DLD1 (cell line): ENCODE results near the gene FKBP7.

Source experiments
- in situ Hi-C: cut with HindIII; loops from 2 replicates; pipeline ENCODE4 v1.10.0; 2017; ENCODE audit warnings: low sequenced_read_pairs

FKBP7 gene

DNA sequence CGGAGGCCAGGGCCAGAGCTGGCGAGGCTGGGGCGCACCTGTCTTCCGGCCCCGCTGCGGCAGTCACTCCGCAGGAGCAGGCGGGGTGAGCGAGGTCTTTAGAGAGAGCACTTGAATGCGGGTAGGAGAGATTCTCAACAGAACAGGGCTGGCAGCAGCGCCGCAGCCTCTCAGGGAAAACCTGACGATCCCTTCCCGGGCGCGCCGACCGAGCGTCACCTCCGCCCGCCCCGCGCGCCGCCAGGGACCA is 28.0 kb downstream of the FKBP7 start:
- in situ Hi-C loops = no loop called here

DNA sequence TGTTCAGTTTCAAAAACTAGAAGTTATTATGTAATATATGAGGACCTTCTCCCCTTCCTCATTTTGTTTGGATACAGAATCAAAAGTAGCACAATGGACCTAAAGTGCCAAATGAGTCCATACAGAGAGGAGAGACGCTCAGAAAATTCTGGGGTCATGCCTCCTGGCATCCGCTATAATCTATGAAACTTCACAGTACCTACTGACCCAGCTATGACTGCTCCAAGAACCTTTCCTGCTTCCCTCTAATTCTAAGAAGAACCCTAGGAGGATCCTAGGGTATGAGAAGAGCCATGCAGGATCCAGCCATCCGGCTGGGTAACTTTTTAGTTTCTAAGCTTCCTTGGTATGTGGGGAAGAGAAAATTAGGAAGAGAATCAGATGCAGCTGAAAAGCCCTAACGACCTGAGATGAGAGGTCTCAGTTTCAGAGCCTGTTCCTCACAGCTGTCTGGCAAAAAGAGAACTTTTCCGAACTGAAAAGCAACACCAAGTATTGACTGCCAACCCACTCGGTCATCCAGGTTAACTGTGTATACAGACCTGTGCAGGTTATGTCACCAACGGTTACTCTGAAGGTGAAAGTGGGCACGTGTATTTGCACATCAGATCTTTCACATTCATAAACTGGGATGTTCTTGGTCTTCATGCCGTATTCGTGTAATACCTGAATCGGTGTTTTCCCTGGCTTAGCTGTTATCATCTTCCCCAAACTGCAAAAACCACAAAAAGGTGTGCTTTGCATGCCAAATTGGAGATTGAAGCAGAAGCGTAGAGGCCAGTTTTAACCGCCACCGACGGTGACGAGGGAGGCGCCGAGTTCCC is 28.5 kb downstream of the FKBP7 start:
- in situ Hi-C loops = no loop called here

DNA sequence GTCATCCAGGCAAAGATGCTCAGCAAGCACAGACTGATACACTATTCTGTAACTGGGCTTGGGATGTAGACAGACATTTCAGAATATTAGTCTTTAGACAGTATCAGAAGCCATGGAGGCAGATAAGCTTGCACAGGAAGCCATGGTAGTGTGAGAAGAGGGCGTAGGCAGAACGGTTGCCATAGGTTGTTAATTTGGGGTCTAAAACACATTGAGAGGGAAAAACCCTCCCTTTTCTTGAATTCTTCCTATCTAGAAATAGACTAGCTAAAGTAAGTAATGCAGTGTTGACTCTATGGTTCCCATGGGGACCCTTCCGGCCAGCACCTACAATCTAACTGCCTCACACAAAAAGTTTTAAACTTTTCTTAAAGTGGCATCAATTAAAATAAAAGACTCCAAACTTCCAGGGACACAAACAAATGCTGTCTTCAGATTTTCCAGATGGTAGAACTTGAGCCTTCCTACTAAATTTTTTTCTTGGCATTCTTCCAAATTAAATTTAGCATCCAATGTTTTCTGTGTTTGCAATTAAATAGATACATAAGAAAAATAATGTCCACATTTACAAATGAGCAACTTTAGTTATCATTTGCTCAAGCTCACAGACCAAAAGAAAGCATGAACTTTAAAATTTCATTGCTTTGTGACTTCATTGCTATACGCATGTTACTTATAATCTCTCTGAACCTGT is 29.3 kb downstream of the FKBP7 start:
- in situ Hi-C loops = no loop called here

DNA sequence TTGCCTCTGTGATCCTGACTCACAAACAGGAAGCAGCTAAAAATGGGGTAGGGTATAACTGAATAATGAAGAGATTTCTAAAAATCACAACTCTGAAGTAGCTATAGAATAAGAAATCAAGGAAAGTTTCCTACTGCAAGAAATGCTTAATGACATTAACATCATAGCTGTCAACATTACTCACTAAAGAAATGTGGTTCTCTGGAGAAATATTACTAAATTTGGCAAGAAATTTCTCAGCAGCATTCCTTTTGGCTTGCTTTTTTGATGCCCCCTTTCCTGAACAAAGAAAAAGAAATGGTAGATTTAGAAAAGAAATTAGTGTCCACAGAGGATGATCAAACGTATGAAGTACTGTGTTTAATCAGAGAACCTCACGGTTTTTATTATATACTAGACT is 37.0 kb downstream of the FKBP7 start:
- in situ Hi-C loops = no loop called here

DNA sequence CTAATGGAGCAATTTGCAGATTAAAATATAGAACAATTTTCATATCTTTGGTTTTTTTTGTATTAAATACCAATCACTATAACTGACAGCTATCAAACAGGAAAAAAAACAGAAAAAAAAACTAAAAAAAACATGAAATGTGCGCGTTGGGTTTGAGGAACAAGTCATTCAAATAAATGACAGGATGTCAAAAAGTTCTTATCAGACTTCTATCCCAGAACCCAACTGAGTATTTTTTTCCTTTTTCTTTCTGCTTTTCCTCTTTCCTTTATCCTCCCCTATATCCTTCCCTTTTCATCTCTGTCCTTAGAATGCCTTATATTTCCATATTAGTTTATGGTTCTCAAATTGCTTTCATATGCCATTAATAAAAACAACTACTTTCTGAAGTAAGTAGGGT is 41.7 kb downstream of the FKBP7 start:
- in situ Hi-C loops = no loop called here

DNA sequence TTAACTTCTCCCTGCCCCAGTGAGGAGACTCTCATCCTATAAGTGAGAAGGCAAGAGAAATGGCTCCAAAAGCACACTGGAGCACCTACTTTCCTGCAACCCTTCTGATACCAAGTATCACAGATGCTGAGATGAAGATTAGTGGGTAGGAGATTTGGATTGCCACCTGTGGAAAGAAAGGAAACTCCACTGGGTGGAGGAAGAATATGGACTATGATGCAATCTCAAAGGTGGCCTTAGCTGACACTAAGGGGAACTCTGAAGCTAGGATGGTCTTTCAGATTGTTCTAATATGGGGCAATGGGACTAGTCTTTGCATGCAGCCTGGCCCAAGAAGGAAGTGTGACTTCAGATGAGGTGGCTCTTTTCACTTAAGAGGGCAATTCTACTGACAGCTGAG is 49.1 kb downstream of the FKBP7 start:
- in situ Hi-C loops = no loop called here

DNA sequence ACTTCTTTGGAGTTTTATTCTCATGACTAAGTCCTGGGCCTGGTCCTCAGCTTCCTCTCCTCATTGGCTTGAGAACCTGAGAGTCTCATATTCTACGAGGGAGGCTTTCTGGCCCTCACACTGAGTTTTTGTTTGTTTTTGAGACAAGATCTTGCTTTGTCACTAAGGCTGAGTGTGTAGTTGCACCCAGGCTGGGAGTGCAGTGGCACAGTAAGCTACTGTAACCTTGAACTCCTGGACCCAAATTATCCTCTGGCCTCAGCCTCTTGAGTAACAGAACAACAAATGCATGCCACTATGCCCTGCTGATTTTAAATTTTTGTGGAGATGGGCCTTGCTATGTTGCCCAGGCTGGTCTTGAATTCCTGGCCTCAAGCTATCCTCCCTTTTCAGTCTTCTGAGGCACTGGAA is 50.0 kb downstream of the FKBP7 start:
- in situ Hi-C loops = no loop called here

DNA sequence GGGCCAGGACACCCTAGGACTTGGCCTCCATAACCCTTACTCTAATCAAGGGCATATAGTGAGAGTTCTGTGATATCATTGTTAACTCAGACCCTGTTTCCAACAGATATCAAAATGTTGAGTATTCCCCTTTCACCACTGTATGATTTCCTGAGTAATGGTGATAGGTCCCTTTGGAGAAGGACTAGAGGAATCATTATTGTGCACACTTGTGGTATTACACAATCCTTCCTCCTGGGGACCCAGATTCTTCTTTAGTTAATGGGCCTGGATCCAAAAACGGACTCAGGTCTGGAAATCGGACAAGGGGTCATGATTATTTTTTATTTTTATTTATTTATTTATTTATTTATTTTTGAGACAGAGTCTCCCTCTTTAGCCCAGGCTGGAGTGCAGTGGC is 50.9 kb downstream of the FKBP7 start:
- in situ Hi-C loops = no loop called here

DNA sequence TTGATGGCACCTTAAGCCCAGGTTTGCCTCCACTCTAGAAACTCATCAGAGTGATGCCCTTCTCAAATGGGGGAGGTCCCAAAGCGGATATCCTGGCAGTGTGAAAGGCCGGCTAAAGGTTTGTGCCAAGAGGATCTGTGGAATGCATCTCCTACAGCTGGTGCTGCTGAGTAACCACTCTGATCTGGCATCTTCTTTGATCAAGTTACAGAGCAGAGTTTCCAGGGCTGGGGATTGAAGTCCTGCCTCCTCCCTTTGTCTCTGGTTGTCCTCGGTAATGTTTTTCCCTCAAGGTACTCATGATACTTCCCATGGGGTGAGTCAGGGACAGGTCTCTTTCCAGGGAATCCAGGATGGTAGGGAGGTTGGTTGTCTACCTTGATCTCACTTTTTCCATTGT is 52.0 kb downstream of the FKBP7 start:
- in situ Hi-C loops = no loop called here

DNA sequence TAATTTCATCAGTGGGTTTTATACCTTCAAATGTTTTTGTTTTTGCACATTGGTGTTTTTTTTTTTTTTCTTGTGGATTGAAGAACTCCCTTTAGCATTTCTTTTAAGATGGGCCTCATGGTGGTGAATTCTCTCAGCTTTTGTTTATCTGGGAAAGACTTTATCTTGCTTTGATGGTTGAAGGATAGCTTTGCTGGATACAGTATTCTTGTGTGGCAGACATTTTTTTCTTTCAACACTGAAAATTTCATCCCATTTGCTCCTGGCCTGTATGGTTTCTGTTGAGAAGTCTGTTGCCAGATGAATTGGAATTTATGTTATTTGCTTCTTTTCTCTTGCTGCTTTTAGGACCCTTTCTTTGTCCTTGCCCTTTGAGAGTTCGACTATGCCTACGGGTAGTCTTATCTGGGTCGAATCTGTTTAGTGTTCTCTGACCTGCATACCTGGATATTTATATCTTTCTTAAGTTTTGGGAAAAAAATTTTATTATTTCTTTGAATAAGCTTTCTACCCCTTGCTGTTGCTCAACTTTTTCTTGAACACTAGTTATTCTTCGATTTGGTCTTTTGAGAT is 53.1 kb downstream of the FKBP7 start:
- in situ Hi-C loops = no loop called here

DNA sequence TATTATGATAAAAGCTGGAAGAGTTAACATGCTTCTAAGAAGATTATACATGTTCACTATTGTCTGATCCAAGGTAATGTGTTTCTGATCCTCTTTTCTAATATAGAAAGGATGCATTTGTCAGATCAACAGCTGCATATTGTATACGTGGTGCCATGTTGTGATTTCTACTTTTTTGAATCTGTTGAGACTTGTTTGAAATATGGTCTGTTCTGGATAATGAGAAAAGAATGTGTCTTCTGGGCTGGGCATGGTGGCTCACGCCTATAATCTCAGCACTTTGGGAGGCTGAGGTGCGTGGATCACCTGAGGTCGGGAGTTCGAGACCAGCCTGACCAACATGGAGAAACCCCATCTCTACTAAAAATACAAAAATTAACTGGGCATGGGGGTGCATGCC is 54.7 kb downstream of the FKBP7 start:
- in situ Hi-C loops = loop anchor here (25.0 kb wide), 1 partner anchor 311 kb away; the partner anchor contains the start of gene RBM45

DNA sequence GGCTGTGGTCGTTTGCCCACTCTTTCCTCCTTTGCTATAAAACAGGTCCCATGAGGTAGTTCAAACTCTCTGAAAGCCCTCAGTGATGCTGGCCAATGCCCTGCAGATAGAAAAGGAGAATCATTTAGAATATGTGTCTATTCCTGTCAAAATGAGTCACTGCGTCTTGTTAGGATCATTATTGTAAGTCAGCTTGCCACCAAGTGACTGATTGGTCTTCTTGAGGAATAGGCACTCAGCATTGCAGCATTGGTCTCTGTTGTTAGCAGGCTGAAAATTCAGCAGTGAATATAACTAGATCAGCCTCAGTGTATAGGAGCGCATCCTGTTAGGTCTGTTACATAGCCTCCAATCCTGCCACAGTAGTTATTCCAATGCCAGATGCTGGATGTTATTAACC is 56.3 kb downstream of the FKBP7 start:
- in situ Hi-C loops = loop anchor here (25.0 kb wide), 1 partner anchor 310 kb away; the partner anchor contains the start of gene RBM45

DNA sequence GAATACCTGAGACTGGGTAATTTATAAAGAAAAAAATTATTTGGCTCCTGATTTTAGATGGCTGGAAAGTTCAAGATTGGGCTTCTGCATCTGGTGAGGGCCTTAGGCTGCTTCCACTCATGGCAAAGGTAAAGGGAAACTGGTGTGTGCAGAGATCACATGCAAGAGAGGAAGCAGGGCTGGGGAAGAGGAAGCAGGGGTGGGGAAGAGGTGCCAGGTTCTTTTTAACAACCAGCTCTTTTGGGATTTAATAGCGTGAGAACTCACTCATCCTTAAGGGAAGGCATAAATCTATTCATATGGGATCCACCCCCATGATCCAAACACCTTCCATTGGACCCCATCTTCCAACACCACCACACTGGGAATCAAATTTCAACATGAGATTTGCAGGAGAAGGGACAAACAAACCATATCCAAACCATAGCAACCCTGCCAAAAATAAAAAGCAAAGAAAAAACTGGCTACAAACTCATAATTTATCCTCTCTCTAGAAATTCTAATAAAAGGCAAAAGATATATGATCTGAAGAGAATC is 57.9 kb downstream of the FKBP7 start:
- in situ Hi-C loops = loop anchor here (25.0 kb wide), 1 partner anchor 308 kb away; the partner anchor contains the start of gene RBM45

DNA sequence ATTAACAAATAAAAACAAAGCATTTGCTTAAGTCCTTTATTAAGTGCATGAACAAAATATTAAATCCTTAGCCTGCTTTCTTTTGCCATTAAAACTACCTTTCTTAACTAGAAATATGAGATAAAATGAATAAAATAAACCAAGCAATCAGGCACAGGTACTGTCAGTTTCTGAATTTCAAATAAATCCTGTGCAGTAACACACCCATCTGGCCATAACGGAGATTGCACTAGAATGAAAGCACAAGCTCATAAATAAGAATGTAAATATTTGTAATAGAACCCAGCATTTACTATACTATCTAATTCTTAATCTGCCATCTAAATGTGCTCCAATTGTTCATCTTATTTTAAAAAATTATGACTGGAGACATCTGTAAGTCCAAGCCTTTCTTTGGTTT is 59.3 kb downstream of the FKBP7 start:
- in situ Hi-C loops = loop anchor here (25.0 kb wide), 1 partner anchor 307 kb away; the partner anchor contains the start of gene RBM45

DNA sequence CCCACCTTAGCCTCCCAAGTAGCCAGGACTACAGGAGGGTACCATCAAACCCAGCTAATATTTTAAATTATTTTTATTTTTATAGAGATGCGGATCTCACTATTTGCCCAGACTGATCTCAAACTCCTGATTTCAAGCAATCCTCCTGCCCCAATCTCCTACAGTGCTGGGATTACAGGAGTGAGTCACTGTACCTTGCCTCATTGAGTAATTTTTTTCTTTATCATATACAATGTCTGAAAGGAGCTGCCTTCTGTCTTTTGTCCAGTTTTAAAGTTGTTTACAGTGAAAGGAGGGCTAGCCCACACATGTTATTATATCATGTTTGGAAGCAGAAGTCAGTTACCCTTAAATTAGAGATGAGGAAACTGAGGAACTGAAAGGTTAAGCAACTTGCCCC is 60.0 kb downstream of the FKBP7 start:
- in situ Hi-C loops = loop anchor here (25.0 kb wide), 1 partner anchor 306 kb away; the partner anchor contains the start of gene RBM45

DNA sequence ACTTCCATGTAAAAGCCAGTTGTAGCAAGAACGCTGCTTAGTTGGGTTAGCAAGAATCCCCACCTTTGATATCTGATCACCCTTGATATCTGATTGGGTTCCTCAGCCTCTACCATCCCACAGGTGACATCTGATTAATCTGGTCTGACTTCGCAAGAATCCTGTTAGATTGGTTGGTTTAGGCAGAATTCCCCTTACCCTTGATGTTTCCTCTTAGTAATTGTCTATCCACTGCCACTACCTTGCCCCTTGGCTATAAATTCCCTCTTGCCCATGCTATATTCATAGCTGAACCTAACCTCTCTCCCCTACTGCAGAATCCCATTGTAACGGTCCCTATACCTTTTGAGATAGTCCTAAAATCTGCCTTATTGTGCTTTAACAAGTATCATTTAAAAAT is 60.5 kb downstream of the FKBP7 start:
- in situ Hi-C loops = loop anchor here (25.0 kb wide), 1 partner anchor 306 kb away; the partner anchor contains the start of gene RBM45

DNA sequence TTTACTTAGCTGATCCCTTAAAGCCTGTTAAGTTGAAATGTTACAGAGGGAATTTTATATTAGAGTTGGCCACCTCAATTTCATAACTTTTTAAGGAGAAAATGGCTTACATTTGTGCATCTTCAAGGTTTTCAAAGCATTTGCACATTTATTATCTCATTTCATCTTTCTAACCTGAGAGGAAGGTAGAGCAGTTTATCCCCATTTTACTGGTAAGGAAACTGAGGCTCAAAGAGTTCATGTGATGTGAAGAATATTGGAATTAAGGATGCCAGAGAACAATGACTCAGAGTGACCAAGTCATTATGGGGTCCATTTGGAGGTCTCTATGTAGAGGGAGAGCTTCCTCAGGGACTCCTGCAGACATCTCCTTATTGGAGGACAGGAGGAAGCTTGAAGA is 62.4 kb downstream of the FKBP7 start:
- in situ Hi-C loops = loop anchor here (25.0 kb wide), 1 partner anchor 304 kb away; the partner anchor contains the start of gene RBM45

DNA sequence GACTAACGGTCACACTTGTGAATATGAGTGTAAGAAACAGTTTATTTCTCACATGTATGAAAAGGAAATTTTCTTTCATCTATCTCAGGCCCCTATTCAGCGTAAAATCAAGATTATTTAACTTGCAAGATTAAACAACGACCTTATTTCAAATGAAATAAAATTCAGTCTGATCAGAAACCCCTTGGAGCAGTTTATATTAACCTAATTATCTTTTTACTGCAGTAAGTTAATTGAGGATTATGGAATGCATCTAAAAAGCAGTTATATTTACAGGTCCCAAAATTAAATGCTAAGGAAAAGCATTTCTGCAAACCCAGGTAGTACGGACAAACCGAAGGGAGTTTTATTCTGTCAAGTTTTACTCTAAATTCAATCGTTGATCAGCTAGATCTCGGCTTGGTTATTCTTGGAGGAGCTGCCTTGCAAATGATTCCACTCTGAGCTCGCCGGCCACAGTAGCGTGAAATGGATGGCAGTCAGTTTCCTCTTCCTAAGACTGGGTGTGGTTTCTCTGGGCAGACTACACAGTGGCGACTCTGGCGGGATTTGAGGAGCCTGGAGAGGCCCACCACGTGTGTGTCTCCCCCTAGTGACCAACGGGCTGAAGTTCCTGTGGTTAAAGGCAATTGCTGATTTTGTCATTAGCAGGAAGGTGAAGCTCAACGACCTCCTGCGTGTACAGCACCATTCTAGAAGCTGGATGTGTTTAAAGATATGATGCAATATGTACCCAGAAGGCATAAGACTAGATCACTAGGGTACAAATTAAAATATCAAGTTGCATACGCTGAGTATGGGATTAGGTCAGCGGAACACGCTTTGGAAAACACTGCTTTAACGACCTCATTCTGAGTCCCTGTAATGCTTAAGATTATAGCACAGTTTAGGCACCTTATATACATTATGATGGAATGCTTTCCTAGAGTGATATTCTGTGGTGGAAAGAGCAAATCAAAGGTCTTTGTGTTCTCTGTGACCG is 63.8 kb downstream of the FKBP7 start:
- in situ Hi-C loops = loop anchor here (25.0 kb wide), 1 partner anchor 302 kb away; the partner anchor contains the start of gene RBM45
